ENCODE results near the gene ENO3. TPM values are rescaled to one million over a fixed set of nuclear protein-coding genes. Genes with fewer than 3 reads are reported as not detected.

ENO3 gene
- polyA plus RNA-seq, 1 of the 3 experiments (the other 2 are of a cell fraction), result 29.2 TPM

DNA sequence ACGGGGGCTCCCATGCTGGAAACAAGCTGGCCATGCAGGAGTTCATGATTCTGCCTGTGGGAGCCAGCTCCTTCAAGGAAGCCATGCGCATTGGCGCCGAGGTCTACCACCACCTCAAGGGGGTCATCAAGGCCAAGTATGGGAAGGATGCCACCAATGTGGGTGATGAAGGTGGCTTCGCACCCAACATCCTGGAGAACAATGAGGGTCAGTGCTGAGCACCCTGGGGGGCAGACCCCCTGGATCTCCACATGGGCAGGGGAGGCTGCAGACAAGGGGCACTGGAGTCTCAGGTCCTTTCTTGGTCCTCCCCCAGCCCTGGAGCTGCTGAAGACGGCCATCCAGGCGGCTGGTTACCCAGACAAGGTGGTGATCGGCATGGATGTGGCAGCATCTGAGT, 4.2 kb downstream of the ENO3 start:
- H3K36me3 ChIP-seq (replicated peaks in 1 of 2; ENCODE audit: control insufficient read depth in 1 of 2, insufficient read depth in 2 of 2, low read length in 1 of 2), result peaks cover 3 to 4% of the 10 kb centered on the region in 2 experiments
- H3K27ac ChIP-seq (ENCODE audit: low read depth in 2 of 2, low read length in 1 of 2), result no peak overlapping the region
- H3K79me2 ChIP-seq (ENCODE audit: insufficient read depth), result peaks cover 25% of the 10 kb centered on the region
- peaks cover 20 to 30% of the 10 kb centered on the region in 2 experiments; a peak in 3 of 4 replicates for H3K4me1 ChIP-seq (ENCODE audit: control insufficient read depth in 1 of 2, insufficient read depth in 2 of 2, low read depth in 1 of 2, low read length in 1 of 2)
- peaks cover 27% of the 10 kb centered on the region for H3F3A ChIP-seq (replicated peaks; ENCODE audit: insufficient read depth)
- H3K9ac ChIP-seq, result no peak overlapping the region
- no peak overlapping the region for H2AFZ ChIP-seq (ENCODE audit: low read depth)
- POLR2A ChIA-PET, result interaction anchor here (6.7 kb wide), 1 partner anchor 12 kb away, joined by 56 read pairs; the partner anchor contains the start of gene SPAG7
- no peaks in the 10 kb centered on the region for H4K20me1 ChIP-seq (ENCODE audit: insufficient read depth)
- H3K4me2 ChIP-seq, result no peak overlapping the region
- no peak overlapping the region for H3K4me3 ChIP-seq (ENCODE audit: low read depth in 2 of 2, low read length in 1 of 2)
- no peak for TF ChIP-seq ELF1 (IDR thresholded peaks at IDR 0.05)
- no peak for TF ChIP-seq EP300 (IDR thresholded peaks at IDR 0.05; ENCODE audit: borderline replicate concordance in 1 of 2, low read depth in 1 of 2, low read length in 1 of 2)
- no peak for TF ChIP-seq RFX5 (IDR thresholded peaks at IDR 0.05; ENCODE audit: low read length)
- TF ChIP-seq, protein P1, sequence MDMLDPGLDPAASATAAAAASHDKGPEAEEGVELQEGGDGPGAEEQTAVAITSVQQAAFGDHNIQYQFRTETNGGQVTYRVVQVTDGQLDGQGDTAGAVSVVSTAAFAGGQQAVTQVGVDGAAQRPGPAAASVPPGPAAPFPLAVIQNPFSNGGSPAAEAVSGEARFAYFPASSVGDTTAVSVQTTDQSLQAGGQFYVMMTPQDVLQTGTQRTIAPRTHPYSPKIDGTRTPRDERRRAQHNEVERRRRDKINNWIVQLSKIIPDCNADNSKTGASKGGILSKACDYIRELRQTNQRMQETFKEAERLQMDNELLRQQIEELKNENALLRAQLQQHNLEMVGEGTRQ (IDR thresholded peaks at IDR 0.05; ENCODE audit: borderline replicate concordance, low read depth, low read length), result no peak
- TF ChIP-seq JUND (IDR thresholded peaks at IDR 0.05), result no peak
- TF ChIP-seq YY1 (IDR thresholded peaks at IDR 0.05; ENCODE audit: low read depth), result no peak
- no peak for TF ChIP-seq TAF1 (IDR thresholded peaks at IDR 0.05; ENCODE audit: borderline replicate concordance, low read depth, low read length)
- no peak for TF ChIP-seq GATA2 (CRISPR knock-in tag; IDR thresholded peaks at IDR 0.05)
- TF ChIP-seq MXI1 (IDR thresholded peaks at IDR 0.05; ENCODE audit: low read depth, low read length), result no peak
- TF ChIP-seq RXRA (IDR thresholded peaks at IDR 0.05; ENCODE audit: borderline replicate concordance, low read depth), result no peak
- TF ChIP-seq FOSL2 (IDR thresholded peaks at IDR 0.05; ENCODE audit: borderline replicate concordance, low read depth), result no peak
- no peak for TF ChIP-seq CHD2 (IDR thresholded peaks at IDR 0.05; ENCODE audit: low read length, partially characterized antibody)
- TF ChIP-seq, protein P2, sequence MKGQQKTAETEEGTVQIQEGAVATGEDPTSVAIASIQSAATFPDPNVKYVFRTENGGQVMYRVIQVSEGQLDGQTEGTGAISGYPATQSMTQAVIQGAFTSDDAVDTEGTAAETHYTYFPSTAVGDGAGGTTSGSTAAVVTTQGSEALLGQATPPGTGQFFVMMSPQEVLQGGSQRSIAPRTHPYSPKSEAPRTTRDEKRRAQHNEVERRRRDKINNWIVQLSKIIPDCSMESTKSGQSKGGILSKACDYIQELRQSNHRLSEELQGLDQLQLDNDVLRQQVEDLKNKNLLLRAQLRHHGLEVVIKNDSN (IDR thresholded peaks at IDR 0.05; ENCODE audit: borderline replicate concordance, low read depth), result no peak
- no peak for TF ChIP-seq SMC3 (IDR thresholded peaks at IDR 0.05; ENCODE audit: low read depth, low read length)
- TF ChIP-seq, protein P3, sequence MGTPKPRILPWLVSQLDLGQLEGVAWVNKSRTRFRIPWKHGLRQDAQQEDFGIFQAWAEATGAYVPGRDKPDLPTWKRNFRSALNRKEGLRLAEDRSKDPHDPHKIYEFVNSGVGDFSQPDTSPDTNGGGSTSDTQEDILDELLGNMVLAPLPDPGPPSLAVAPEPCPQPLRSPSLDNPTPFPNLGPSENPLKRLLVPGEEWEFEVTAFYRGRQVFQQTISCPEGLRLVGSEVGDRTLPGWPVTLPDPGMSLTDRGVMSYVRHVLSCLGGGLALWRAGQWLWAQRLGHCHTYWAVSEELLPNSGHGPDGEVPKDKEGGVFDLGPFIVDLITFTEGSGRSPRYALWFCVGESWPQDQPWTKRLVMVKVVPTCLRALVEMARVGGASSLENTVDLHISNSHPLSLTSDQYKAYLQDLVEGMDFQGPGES (IDR thresholded peaks at IDR 0.05; ENCODE audit: low read depth, low read length), result no peak
- no peaks in the 10 kb centered on the region for H3K9me3 ChIP-seq
- no peaks in the 10 kb centered on the region for H3K27me3 ChIP-seq (ENCODE audit: insufficient read depth)
- no peaks in the 10 kb centered on the region for H3K9me2 ChIP-seq
- DNase-seq, result no peak
- 97% methylated on average over 7 of the region's 8 CpGs for WGBS (ENCODE audit: low lambda C conversion rate)
- CTCF ChIA-PET, result interaction anchor here (1.0 to 2.1 kb wide), 4 partner anchors 15 to 107 kb away, joined by 3 to 7 read pairs (median 4); partner anchors contain the start of genes CAMTA2 and RNF167
